Measurements from ENCODE around the gene FASTK. TPM values are rescaled to one million over a fixed set of nuclear protein-coding genes. Genes with fewer than 3 reads are reported as not detected.

The FASTK gene
- total RNA-seq, 4 donors from 2014 or later, result 43.0 to 83.6 (median 75.9) TPM

- peaks cover 38 to 100% (median 80%) of the 10 kb centered on the region in 3 donors for H3K36me3 ChIP-seq
- WGBS, 2 donors, result no CpG with 5 or more reads among the region's 17 CpGs
- no peaks in the 10 kb centered on the region for H3K9me3 ChIP-seq
- H3K4me1 ChIP-seq, result no peaks in the 10 kb centered on the region
- H3K4me3 ChIP-seq, result no peak overlapping the region
- TF ChIP-seq CTCF (IDR thresholded peaks at IDR 0.05), result no peak
- no peak for TF ChIP-seq POLR2A (IDR thresholded peaks at IDR 0.05)
- H3K27ac ChIP-seq, result no peak overlapping the region
- intact Hi-C loops (cut with DNase I), result no loop called here
- DNase-seq, result no peak
- H3K27me3 ChIP-seq, result no peaks in the 10 kb centered on the region
Measured at GRCh38 chr7:151069841-151070573, 10.6 kb downstream of the FASTK start.

GRCh38 chr7:151068069-151068773 is 12.4 kb downstream of the FASTK start:
- H3K4me1 ChIP-seq, result peaks cover 0 to 9% (median 1%) of the 10 kb centered on the region in 3 donors
- 87 to 89% methylated on average over 8 to 10 of the region's 12 CpGs for WGBS, 2 donors
- intact Hi-C loops (cut with DNase I), result no loop called here
- no peak overlapping the region for H3K27ac ChIP-seq
- peaks cover 35 to 100% (median 83%) of the 10 kb centered on the region in 3 donors for H3K36me3 ChIP-seq
- H3K27me3 ChIP-seq, result no peaks in the 10 kb centered on the region
- H3K4me3 ChIP-seq, result no peak overlapping the region
- no peak for DNase-seq
- no peaks in the 10 kb centered on the region for H3K9me3 ChIP-seq
- no peak for TF ChIP-seq CTCF (IDR thresholded peaks at IDR 0.05)
- TF ChIP-seq POLR2A (IDR thresholded peaks at IDR 0.05), result no peak

- no peak overlapping the region for H3K4me3 ChIP-seq
- H3K9me3 ChIP-seq, result no peaks in the 10 kb centered on the region
- peaks cover 26 to 95% (median 71%) of the 10 kb centered on the region in 3 donors for H3K36me3 ChIP-seq
- WGBS, 2 donors, result 93% methylated on average over 16 of the region's 39 CpGs
- no peaks in the 10 kb centered on the region for H3K27me3 ChIP-seq
- no peak overlapping the region for H3K27ac ChIP-seq
- no peak for DNase-seq
- TF ChIP-seq POLR2A (IDR thresholded peaks at IDR 0.05) (no peak), CTCF (IDR thresholded peaks at IDR 0.05) (no peak)
- H3K4me1 ChIP-seq, result peaks cover 14 to 27% (median 19%) of the 10 kb centered on the region in 3 donors
- intact Hi-C loops (cut with DNase I), result no loop called here
Measured at GRCh38 chr7:151066273-151066974, 14.2 kb downstream of the FASTK start.

- WGBS, 2 donors, result 86 to 97% methylated on average over 11 to 14 of the region's 14 CpGs
- no peak for DNase-seq
- H3K27ac ChIP-seq, result no peak overlapping the region
Measured at GRCh38 chr7:151065516-151065915, 15.1 kb downstream of the FASTK start.

More at GRCh38 chr7:151065516-151065915, 15.1 kb downstream of the FASTK start:
- no peak overlapping the region for H3K4me3 ChIP-seq
- H3K9me3 ChIP-seq, result no peaks in the 10 kb centered on the region
- TF ChIP-seq POLR2A (IDR thresholded peaks at IDR 0.05) (no peak), CTCF (IDR thresholded peaks at IDR 0.05) (no peak)
- H3K4me1 ChIP-seq, result peaks cover 23 to 36% (median 29%) of the 10 kb centered on the region in 3 donors
- intact Hi-C loops (cut with DNase I), result no loop called here
- peaks cover 17 to 86% (median 62%) of the 10 kb centered on the region in 3 donors for H3K36me3 ChIP-seq
- no peaks in the 10 kb centered on the region for H3K27me3 ChIP-seq
